GM18499 (cell line): Measurements from ENCODE around the gene TEX48.
A peak's percentile ranks its signal among the peaks of the same experiment; 100 is the strongest.

Source experiments
- ATAC-seq: cut with Tn5 transposase; IDR thresholded peaks from one replicate; pipeline ENCODE4 v1.9.1; 2021; ENCODE audit warnings: moderate number of reproducible peaks; ENCODE audit not compliant: insufficient read depth, unreplicated experiment

TEX48 gene

GRCh38 chr9:114694719-114695269 is 12.8 kb upstream of the TEX48 start:
- peak; percentile 26 for ATAC-seq

- no peak for ATAC-seq
Measured at GRCh38 chr9:114694146-114694545, 12.2 kb upstream of the TEX48 start.

GRCh38 chr9:114693248-114693855 is 11.4 kb upstream of the TEX48 start:
- no peak for ATAC-seq

GRCh38 chr9:114691956-114692295 is 9.9 kb upstream of the TEX48 start:
- no peak for ATAC-seq

- peak; percentile 58 for ATAC-seq
Measured at GRCh38 chr9:114691046-114691955, 9.3 kb upstream of the TEX48 start.

GRCh38 chr9:114690308-114690707 is 8.3 kb upstream of the TEX48 start:
- no peak for ATAC-seq

- ATAC-seq, result no peak
Measured at GRCh38 chr9:114689813-114690212, 7.8 kb upstream of the TEX48 start.

- no peak for ATAC-seq
Measured at GRCh38 chr9:114688909-114689610, 7.1 kb upstream of the TEX48 start.

- no peak for ATAC-seq
Measured at GRCh38 chr9:114688379-114688778, 6.4 kb upstream of the TEX48 start.

- no peak for ATAC-seq
Measured at GRCh38 chr9:114687034-114687433, 5.0 kb upstream of the TEX48 start.

GRCh38 chr9:114685951-114686350 is 4.0 kb upstream of the TEX48 start:
- no peak for ATAC-seq

- no peak for ATAC-seq
Measured at GRCh38 chr9:114684036-114684435, 2.0 kb upstream of the TEX48 start.

- no peak for ATAC-seq
Measured at GRCh38 chr9:114682846-114683245, 854 bp upstream of the TEX48 start.

- no peak for ATAC-seq
Measured at GRCh38 chr9:114680259-114681001, 1.6 kb downstream of the TEX48 start.

GRCh38 chr9:114678795-114679194 is 3.2 kb downstream of the TEX48 start:
- no peak for ATAC-seq

GRCh38 chr9:114678130-114678529 is 3.9 kb downstream of the TEX48 start:
- no peak for ATAC-seq

- ATAC-seq, result no peak
Measured at GRCh38 chr9:114677418-114677817, 4.6 kb downstream of the TEX48 start.

- no peak for ATAC-seq
Measured at GRCh38 chr9:114676901-114677300, 5.1 kb downstream of the TEX48 start.

GRCh38 chr9:114674798-114675540 is 7.0 kb downstream of the TEX48 start:
- ATAC-seq, result no peak
